ENCODE measurements around the gene GIMAP6.

Gene GIMAP6

DNA sequence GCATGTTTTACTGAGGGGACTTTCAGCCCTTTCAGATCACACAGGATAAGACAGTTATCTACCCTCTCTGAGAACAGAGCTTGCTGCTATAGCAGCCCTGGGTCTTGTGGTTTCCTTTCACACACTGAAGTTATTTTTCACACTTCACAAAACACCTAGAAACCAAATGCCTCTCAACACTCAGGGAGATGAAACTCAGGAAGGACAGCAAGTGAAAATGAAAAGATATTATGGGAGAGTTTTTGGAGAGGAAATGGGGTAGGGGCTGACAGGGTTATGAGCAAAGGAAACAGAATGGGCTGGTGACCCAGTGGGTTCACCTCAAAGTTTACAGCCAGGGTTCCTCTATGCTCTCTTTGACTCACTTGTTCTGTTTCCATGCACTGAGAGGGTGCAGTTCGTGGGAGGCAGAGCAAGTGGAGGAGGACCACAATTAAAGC lies 36.3 kb upstream of the GIMAP6 start:
- H3K36me3 ChIP-seq (ENCODE audit: control insufficient read depth in 1 of 2, insufficient read depth in 2 of 2, low read length in 2 of 2) = no peaks in the 10 kb centered on the region
- H3K18ac ChIP-seq (ENCODE audit: low read length) = no peak overlapping the region
- H2AK5ac ChIP-seq (ENCODE audit: low read length) = no peak overlapping the region
- no peak for DNase-seq
- H3K27ac ChIP-seq (ENCODE audit: low read depth, low read length) = no peak overlapping the region
- H3K4me1 ChIP-seq (ENCODE audit: control insufficient read depth in 1 of 2, insufficient read depth in 2 of 2, low read length in 2 of 2) = no peaks in the 10 kb centered on the region
- H3K4me3 ChIP-seq (ENCODE audit: low read depth, low read length) = no peak overlapping the region
- H4K8ac ChIP-seq (ENCODE audit: low read depth, low read length) = no peak overlapping the region
- H4K12ac ChIP-seq (ENCODE audit: low read depth, low read length) = no peak overlapping the region
- no peak overlapping the region for H2BK5ac ChIP-seq (ENCODE audit: low read depth, low read length, poor library complexity)
- no peaks in the 10 kb centered on the region for H3K79me1 ChIP-seq (ENCODE audit: low read length)
- H3K27me3 ChIP-seq (ENCODE audit: insufficient read depth, low read length) = no peaks in the 10 kb centered on the region
- H2AFZ ChIP-seq (ENCODE audit: insufficient read depth, low read length, poor library complexity) = no peak overlapping the region
- no peak overlapping the region for H4K91ac ChIP-seq (ENCODE audit: low read depth, low read length)
- no peak overlapping the region for H2BK12ac ChIP-seq (ENCODE audit: low read length)
- no peak overlapping the region for H3K23ac ChIP-seq (ENCODE audit: low read length)
- H3K9me3 ChIP-seq (ENCODE audit: insufficient read depth, low read depth, low read length) = peaks cover 3% of the 10 kb centered on the region
- WGBS (ENCODE audit: extremely low coverage, insufficient coverage, insufficient read length) = no CpG with 5 or more reads among the region's 1 CpG
- H3K4me2 ChIP-seq (ENCODE audit: low read length) = no peak overlapping the region
- no peaks in the 10 kb centered on the region for H3K79me2 ChIP-seq (ENCODE audit: control insufficient read depth, insufficient read depth, low read length, poor library complexity)
- no peak overlapping the region for H3K14ac ChIP-seq (ENCODE audit: low read length)
- H3K4ac ChIP-seq (ENCODE audit: low read depth, low read length) = no peak overlapping the region
- peak overlapping the region; percentile 63 for H3K9ac ChIP-seq (ENCODE audit: low read length)
- H2BK120ac ChIP-seq (ENCODE audit: insufficient read depth, low read length, poor library complexity) = no peak overlapping the region

DNA sequence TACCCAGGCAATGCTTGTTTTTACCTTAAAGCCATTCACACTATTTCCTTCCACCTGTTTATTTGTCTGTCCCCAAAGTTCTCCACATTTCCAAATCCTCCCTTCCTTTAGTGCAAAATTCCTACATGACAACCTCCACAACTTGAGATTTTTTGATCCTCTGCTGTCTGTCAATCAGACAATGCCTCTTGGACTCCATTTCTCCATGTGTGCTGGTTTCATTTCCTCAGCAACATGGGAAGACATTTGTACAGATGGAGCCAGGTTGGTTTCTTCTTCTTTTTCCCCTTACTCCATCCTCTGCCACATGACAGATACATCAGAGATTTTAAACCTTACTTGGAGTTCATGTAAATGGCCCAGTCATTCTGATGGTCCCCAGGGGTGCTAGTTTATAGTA lies 34.2 kb upstream of the GIMAP6 start:
- H2AK5ac ChIP-seq (ENCODE audit: low read length) = no peak overlapping the region
- no peaks in the 10 kb centered on the region for H3K79me2 ChIP-seq (ENCODE audit: control insufficient read depth, insufficient read depth, low read length, poor library complexity)
- H3K4me1 ChIP-seq (ENCODE audit: control insufficient read depth in 1 of 2, insufficient read depth in 2 of 2, low read length in 2 of 2) = no peaks in the 10 kb centered on the region
- no peaks in the 10 kb centered on the region for H3K79me1 ChIP-seq (ENCODE audit: low read length)
- no peak overlapping the region for H4K91ac ChIP-seq (ENCODE audit: low read depth, low read length)
- no peaks in the 10 kb centered on the region for H3K36me3 ChIP-seq (ENCODE audit: control insufficient read depth in 1 of 2, insufficient read depth in 2 of 2, low read length in 2 of 2)
- H3K4me3 ChIP-seq (ENCODE audit: low read depth, low read length) = no peak overlapping the region
- H2BK12ac ChIP-seq (ENCODE audit: low read length) = no peak overlapping the region
- H3K9ac ChIP-seq (ENCODE audit: low read length) = no peak overlapping the region
- no peak overlapping the region for H2BK5ac ChIP-seq (ENCODE audit: low read depth, low read length, poor library complexity)
- no peaks in the 10 kb centered on the region for H3K27me3 ChIP-seq (ENCODE audit: insufficient read depth, low read length)
- DNase-seq = no peak
- H3K18ac ChIP-seq (ENCODE audit: low read length) = no peak overlapping the region
- no peak overlapping the region for H4K8ac ChIP-seq (ENCODE audit: low read depth, low read length)
- H3K23ac ChIP-seq (ENCODE audit: low read length) = no peak overlapping the region
- H3K27ac ChIP-seq (ENCODE audit: low read depth, low read length) = no peak overlapping the region
- H2BK120ac ChIP-seq (ENCODE audit: insufficient read depth, low read length, poor library complexity) = no peak overlapping the region
- H3K4me2 ChIP-seq (ENCODE audit: low read length) = no peak overlapping the region
- H4K12ac ChIP-seq (ENCODE audit: low read depth, low read length) = no peak overlapping the region
- H3K9me3 ChIP-seq (ENCODE audit: insufficient read depth, low read depth, low read length) = peaks cover 3% of the 10 kb centered on the region
- H2AFZ ChIP-seq (ENCODE audit: insufficient read depth, low read length, poor library complexity) = no peak overlapping the region
- H3K14ac ChIP-seq (ENCODE audit: low read length) = no peak overlapping the region
- no peak overlapping the region for H3K4ac ChIP-seq (ENCODE audit: low read depth, low read length)

DNA sequence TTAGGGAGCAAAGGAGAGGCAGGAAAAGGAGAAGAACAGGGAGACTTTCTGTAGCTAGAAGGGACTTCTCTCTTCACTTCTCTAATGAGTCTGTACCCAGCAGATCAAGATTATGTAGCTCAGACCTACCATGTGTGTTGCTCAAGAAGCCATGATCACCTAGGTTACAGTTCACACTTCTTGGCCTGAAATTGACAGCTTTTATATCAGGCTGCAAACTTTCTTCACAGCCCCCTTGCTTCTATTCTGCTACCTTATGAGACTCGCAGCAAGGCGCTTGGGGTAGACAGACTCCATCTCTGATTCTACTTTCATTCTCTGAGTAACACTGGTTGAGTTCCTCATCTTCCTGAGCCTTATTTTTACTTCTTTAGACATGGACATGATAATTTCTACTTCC lies 33.7 kb upstream of the GIMAP6 start:
- no peak for DNase-seq
- no peak overlapping the region for H3K23ac ChIP-seq (ENCODE audit: low read length)
- no peaks in the 10 kb centered on the region for H3K27me3 ChIP-seq (ENCODE audit: insufficient read depth, low read length)
- H3K27ac ChIP-seq (ENCODE audit: low read depth, low read length) = no peak overlapping the region
- no peak overlapping the region for H3K4me2 ChIP-seq (ENCODE audit: low read length)
- H3K79me1 ChIP-seq (ENCODE audit: low read length) = no peaks in the 10 kb centered on the region
- no CpG with 5 or more reads among the region's 2 CpGs for WGBS (ENCODE audit: extremely low coverage, insufficient coverage, insufficient read length)
- H3K14ac ChIP-seq (ENCODE audit: low read length) = no peak overlapping the region
- no peak overlapping the region for H2BK12ac ChIP-seq (ENCODE audit: low read length)
- no peak overlapping the region for H3K9ac ChIP-seq (ENCODE audit: low read length)
- H3K79me2 ChIP-seq (ENCODE audit: control insufficient read depth, insufficient read depth, low read length, poor library complexity) = no peaks in the 10 kb centered on the region
- H3K36me3 ChIP-seq (ENCODE audit: control insufficient read depth in 1 of 2, insufficient read depth in 2 of 2, low read length in 2 of 2) = no peaks in the 10 kb centered on the region
- no peaks in the 10 kb centered on the region for H3K4me1 ChIP-seq (ENCODE audit: control insufficient read depth in 1 of 2, insufficient read depth in 2 of 2, low read length in 2 of 2)
- H2AK5ac ChIP-seq (ENCODE audit: low read length) = no peak overlapping the region
- H4K91ac ChIP-seq (ENCODE audit: low read depth, low read length) = no peak overlapping the region
- H3K18ac ChIP-seq (ENCODE audit: low read length) = no peak overlapping the region
- no peak overlapping the region for H4K8ac ChIP-seq (ENCODE audit: low read depth, low read length)
- H3K9me3 ChIP-seq (ENCODE audit: insufficient read depth, low read depth, low read length) = peaks cover 3% of the 10 kb centered on the region
- no peak overlapping the region for H2AFZ ChIP-seq (ENCODE audit: insufficient read depth, low read length, poor library complexity)
- no peak overlapping the region for H2BK120ac ChIP-seq (ENCODE audit: insufficient read depth, low read length, poor library complexity)
- no peak overlapping the region for H3K4ac ChIP-seq (ENCODE audit: low read depth, low read length)
- no peak overlapping the region for H3K4me3 ChIP-seq (ENCODE audit: low read depth, low read length)
- no peak overlapping the region for H4K12ac ChIP-seq (ENCODE audit: low read depth, low read length)
- H2BK5ac ChIP-seq (ENCODE audit: low read depth, low read length, poor library complexity) = no peak overlapping the region

DNA sequence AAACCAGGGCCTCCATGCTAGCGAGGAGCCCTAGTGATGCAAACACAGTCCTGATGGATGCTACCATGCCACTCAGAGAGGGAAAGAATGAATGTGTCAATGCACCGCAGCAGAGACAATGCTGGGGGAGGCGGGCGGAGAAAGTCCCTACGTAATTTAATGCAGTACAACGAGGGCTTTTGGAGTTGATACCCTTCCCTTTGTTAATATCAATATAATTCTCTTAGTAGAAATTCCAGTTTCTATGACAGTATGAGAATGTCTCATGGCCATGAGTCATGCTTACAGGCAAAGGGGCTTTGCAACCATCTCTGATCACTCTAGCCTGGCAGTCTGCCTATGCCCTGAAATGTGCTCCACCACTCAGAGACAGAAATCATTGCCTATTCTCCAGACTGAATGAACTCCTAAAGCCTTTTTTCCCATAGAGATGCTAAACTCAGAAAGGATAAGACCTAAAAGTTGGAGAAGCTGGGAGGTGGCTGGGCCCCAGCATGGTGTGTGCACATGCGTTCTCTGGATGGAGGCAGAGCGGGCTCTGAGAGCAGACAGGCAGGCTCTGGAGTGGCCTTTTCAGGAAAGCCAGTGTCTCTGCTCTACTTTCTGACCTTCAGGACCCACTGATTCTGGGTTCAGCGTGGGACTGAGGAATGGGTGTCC lies 33.0 kb upstream of the GIMAP6 start:
- no peak overlapping the region for H4K91ac ChIP-seq (ENCODE audit: low read depth, low read length)
- no peak overlapping the region for H3K9ac ChIP-seq (ENCODE audit: low read length)
- H3K14ac ChIP-seq (ENCODE audit: low read length) = no peak overlapping the region
- no peak overlapping the region for H3K4ac ChIP-seq (ENCODE audit: low read depth, low read length)
- no peak overlapping the region for H3K4me3 ChIP-seq (ENCODE audit: low read depth, low read length)
- H3K79me2 ChIP-seq (ENCODE audit: control insufficient read depth, insufficient read depth, low read length, poor library complexity) = no peaks in the 10 kb centered on the region
- WGBS (ENCODE audit: extremely low coverage, insufficient coverage, insufficient read length) = no CpG with 5 or more reads among the region's 9 CpGs
- H2BK12ac ChIP-seq (ENCODE audit: low read length) = no peak overlapping the region
- no peaks in the 10 kb centered on the region for H3K36me3 ChIP-seq (ENCODE audit: control insufficient read depth in 1 of 2, insufficient read depth in 2 of 2, low read length in 2 of 2)
- no peaks in the 10 kb centered on the region for H3K4me1 ChIP-seq (ENCODE audit: control insufficient read depth in 1 of 2, insufficient read depth in 2 of 2, low read length in 2 of 2)
- H3K4me2 ChIP-seq (ENCODE audit: low read length) = no peak overlapping the region
- H3K79me1 ChIP-seq (ENCODE audit: low read length) = no peaks in the 10 kb centered on the region
- no peak overlapping the region for H2BK5ac ChIP-seq (ENCODE audit: low read depth, low read length, poor library complexity)
- no peak overlapping the region for H3K27ac ChIP-seq (ENCODE audit: low read depth, low read length)
- DNase-seq = no peak
- H2BK120ac ChIP-seq (ENCODE audit: insufficient read depth, low read length, poor library complexity) = no peak overlapping the region
- H4K12ac ChIP-seq (ENCODE audit: low read depth, low read length) = no peak overlapping the region
- H2AFZ ChIP-seq (ENCODE audit: insufficient read depth, low read length, poor library complexity) = no peak overlapping the region
- H4K8ac ChIP-seq (ENCODE audit: low read depth, low read length) = no peak overlapping the region
- no peak overlapping the region for H3K23ac ChIP-seq (ENCODE audit: low read length)
- H3K18ac ChIP-seq (ENCODE audit: low read length) = no peak overlapping the region
- no peak overlapping the region for H2AK5ac ChIP-seq (ENCODE audit: low read length)
- peaks cover 3% of the 10 kb centered on the region for H3K9me3 ChIP-seq (ENCODE audit: insufficient read depth, low read depth, low read length)
- H3K27me3 ChIP-seq (ENCODE audit: insufficient read depth, low read length) = no peaks in the 10 kb centered on the region

All from trophoblast cell (in vitro differentiated cells and primary cell).